GM23338 (cell line): ENCODE data around the gene KCTD8. TPM values are rescaled to one million over a fixed set of nuclear protein-coding genes. Genes with fewer than 3 reads are reported as not detected.

Experiments used
- ATAC-seq: fragments of 200-7000 bp; cut with Tn5 transposase; 3 replicates; pipeline ENCODE4 v1.9.1; 2020
- DNase-seq: peaks from one replicate; pipeline ENCODE4 v3.0.0-alpha.2; 2015; ENCODE audit warnings: low spot score
- H2AFZ ChIP-seq: fragments of 200-600 bp; sonication (generic); 2 replicates; pipeline ENCODE4 v1.8.0; 2016; ENCODE audit warnings: antibody characterized with exemption, mild to moderate bottlenecking, moderate library complexity
- H3F3A ChIP-seq: fragments of 200-600 bp; sonication (generic); replicated peaks from 2 replicates; pipeline ENCODE4 v1.8.0; 2017; ENCODE audit warnings: antibody characterized with exemption, mixed run types, low read depth
- H3K27ac ChIP-seq: fragments of 200-600 bp; sonication (generic); 2 replicates; pipeline ENCODE4 v1.6.1; 2016; ENCODE audit warnings: low read depth
- H3K27me3 ChIP-seq: fragments of 200-600 bp; sonication (generic); 2 replicates; pipeline ENCODE4 v1.8.0; 2016; ENCODE audit warnings: mild to moderate bottlenecking, mixed run types, moderate library complexity; ENCODE audit not compliant: insufficient read depth
- H3K36me3 ChIP-seq: fragments of 200-600 bp; sonication (generic); 2 replicates; pipeline ENCODE4 v1.8.0; 2016; ENCODE audit warnings: mild to moderate bottlenecking; ENCODE audit not compliant: insufficient read depth
- H3K4me1 ChIP-seq: fragments of 200-600 bp; sonication (generic); 2 replicates; pipeline ENCODE4 v1.8.0; 2016; ENCODE audit warnings: mild to moderate bottlenecking, moderate library complexity; ENCODE audit not compliant: insufficient read depth
- H3K4me2 ChIP-seq: fragments of 200-600 bp; sonication (generic); 2 replicates; pipeline ENCODE4 v1.7.1; 2017; ENCODE audit warnings: mixed run types
- H3K4me3 ChIP-seq: fragments of 200-600 bp; sonication (generic); 2 replicates; pipeline ENCODE4 v1.6.1; 2016; ENCODE audit warnings: mixed run types
- H3K79me2 ChIP-seq: fragments of 200-600 bp; sonication (generic); replicated peaks from 2 replicates; pipeline ENCODE4 v1.8.0; 2017; ENCODE audit warnings: mild to moderate bottlenecking; ENCODE audit not compliant: insufficient read depth
- H3K9me2 ChIP-seq: fragments of 200-600 bp; sonication (generic); 2 replicates; pipeline ENCODE4 v1.8.0; 2017; ENCODE audit not compliant: insufficient read depth
- H4K20me1 ChIP-seq: fragments of 200-600 bp; sonication (generic); replicated peaks from 2 replicates; pipeline ENCODE4 v1.8.0; 2017; ENCODE audit warnings: mild to moderate bottlenecking; ENCODE audit not compliant: insufficient read depth
- H3K27ac Mint-ChIP-seq: 2 replicates; pipeline ENCODE4 v1.8.0; 2020; ENCODE audit warnings: inconsistent platforms, mild to moderate bottlenecking, moderate library complexity, mixed read lengths
- H3K27me3 Mint-ChIP-seq: 3 replicates; pipeline ENCODE4 v1.8.0; 2022; ENCODE audit warnings: low read depth, mild to moderate bottlenecking, moderate library complexity, mixed read lengths, inconsistent platforms; ENCODE audit not compliant: insufficient read depth, poor library complexity
- H3K36me3 Mint-ChIP-seq: 3 replicates; pipeline ENCODE4 v1.8.0; 2021; ENCODE audit warnings: low read depth, mild to moderate bottlenecking, inconsistent platforms, moderate library complexity, mixed read lengths
- H3K4me1 Mint-ChIP-seq: 3 replicates; pipeline ENCODE4 v1.8.0; 2020; ENCODE audit warnings: mild to moderate bottlenecking, inconsistent platforms, mixed read lengths
- H3K4me3 Mint-ChIP-seq: 3 replicates; pipeline ENCODE4 v1.8.0; 2021; ENCODE audit warnings: moderate library complexity, mild to moderate bottlenecking, inconsistent platforms, mixed read lengths
- H3K9me3 Mint-ChIP-seq: 3 replicates; pipeline ENCODE4 v1.8.0; 2020; ENCODE audit warnings: moderate library complexity, mild to moderate bottlenecking, inconsistent platforms, mixed read lengths
- CREB1 ChIP-seq: fragments of 250-450 bp; sonication (Bioruptor Pico); IDR thresholded peaks from 2 replicates; pipeline ENCODE4 v1.5.0; 2020; ENCODE audit warnings: low read depth, mild to moderate bottlenecking, moderate library complexity
- EZH2 ChIP-seq: fragments of 200-600 bp; sonication (generic); IDR thresholded peaks from one replicate; pipeline ENCODE4 v1.8.0; 2017; ENCODE audit warnings: antibody characterized with exemption, mild to moderate bottlenecking, low read depth; ENCODE audit not compliant: unreplicated experiment
- EZH2phosphoT487 ChIP-seq: fragments of 200-600 bp; sonication (generic); IDR thresholded peaks from one replicate; pipeline ENCODE4 v1.8.1; 2018; ENCODE audit warnings: antibody characterized with exemption; ENCODE audit not compliant: unreplicated experiment
- JUNB ChIP-seq: IDR thresholded peaks from one replicate; pipeline ENCODE4 v1.6.1; 2016; ENCODE audit warnings: antibody characterized with exemption; ENCODE audit not compliant: unreplicated experiment
- NANOG ChIP-seq: IDR thresholded peaks from 2 replicates; pipeline ENCODE4 v1.6.1; 2016; ENCODE audit warnings: antibody characterized with exemption, borderline replicate concordance
- POLR2AphosphoS5 ChIP-seq: IDR thresholded peaks from 2 replicates; pipeline ENCODE4 v1.6.1; 2016; ENCODE audit warnings: antibody characterized with exemption, low read depth
- STAT1 ChIP-seq: IDR thresholded peaks from one replicate; pipeline ENCODE4 v1.6.1; 2016; ENCODE audit warnings: antibody characterized with exemption; ENCODE audit not compliant: unreplicated experiment
- ZNF114 ChIP-seq: fragments of 250-450 bp; sonication (Bioruptor Pico); IDR thresholded peaks from 2 replicates; pipeline ENCODE4 v1.5.0; 2020; ENCODE audit warnings: mild to moderate bottlenecking, moderate library complexity
- ZNF331 ChIP-seq: fragments of 250-450 bp; sonication (Bioruptor Pico); IDR thresholded peaks from 2 replicates; pipeline ENCODE4 v1.5.0; 2020; ENCODE audit warnings: low read depth, mild to moderate bottlenecking, moderate library complexity
- polyA plus RNA-seq: library from polyadenylated mRNA; unstranded; fragments of >200 nt; fragmentation: Nextera tagmentation; extraction: Ambion mirVana; gene quantifications from 2 replicates; pipeline ENCODE4 v1.2.1, GENCODE V29; 2016
- total RNA-seq: library from RNA; depleted of rRNA; stranded (reverse); fragments of >200 nt; shearing (Covaris generic); gene quantifications from 2 replicates; pipeline ENCODE4 v1.2.3, GENCODE V29; 2014
- TF ChIP-seq, protein P1 (sequence below), 2 experiments: fragments of 200-600 bp in 1 of 2; sonication (generic) in 1 of 2; conservative IDR thresholded peaks; 2 replicates each; pipeline versions ENCODE4 v1.5.1 to v1.6.1; 2016 to 2017; ENCODE audit warnings: antibody characterized with exemption in 2 of 2, low read depth in 2 of 2, mild to moderate bottlenecking in 2 of 2, moderate library complexity in 1 of 2
- TF ChIP-seq, protein P2 (sequence below): fragments of 250-450 bp; sonication (Bioruptor Pico); IDR thresholded peaks from 2 replicates; pipeline ENCODE4 v1.5.0; 2020; ENCODE audit warnings: mild to moderate bottlenecking, moderate library complexity
- TF ChIP-seq, protein P3 (sequence below): IDR thresholded peaks from one replicate; pipeline ENCODE4 v1.6.1; 2018; ENCODE audit warnings: antibody characterized with exemption; ENCODE audit not compliant: unreplicated experiment

Gene KCTD8
- total and polyA plus RNA-seq, 2 experiments from 2014 or later: 2.8 to 5.0 TPM

DNA sequence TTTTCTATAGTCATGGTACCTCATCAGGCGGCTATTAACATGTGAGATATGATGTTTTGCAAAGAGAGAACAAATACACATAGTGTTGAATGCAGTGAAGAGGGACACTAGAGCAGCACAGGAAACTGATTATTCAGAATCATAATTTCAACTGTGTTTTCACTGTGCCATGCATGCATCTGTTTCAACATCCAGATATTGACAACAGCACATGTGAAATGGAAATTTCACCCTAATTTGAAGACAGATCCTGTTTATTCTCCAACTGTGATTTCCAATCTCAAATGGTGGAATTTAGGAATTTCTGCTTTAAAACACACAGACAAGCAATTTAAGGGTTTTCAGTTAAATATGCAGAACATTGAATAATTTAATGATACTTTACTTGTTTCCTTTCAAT lies 288.6 kb downstream of the KCTD8 start:
- Mint-ChIP-seq H3K4me1 (no peaks in the 10 kb centered on the region), H3K27me3 (no peaks in the 10 kb centered on the region)

More for the DNA sequence above, 288.6 kb downstream of the KCTD8 start:
- no peak overlapping the region for H3K27ac ChIP-seq
- Mint-ChIP-seq H3K27ac (no peak overlapping the region), H3K9me3 (no peaks in the 10 kb centered on the region), H3K4me3 (no peak overlapping the region), H3K36me3 (no peaks in the 10 kb centered on the region; the same call in 2 of the 3 replicates)
- H3K4me2 ChIP-seq: no peak overlapping the region
- no peaks in the 10 kb centered on the region for H3K36me3 ChIP-seq
- H3K4me3 ChIP-seq: no peak overlapping the region
- H2AFZ ChIP-seq: no peak overlapping the region
- H3K79me2 ChIP-seq: no peaks in the 10 kb centered on the region
- ATAC-seq (no peak), DNase-seq (no peak)
- no peaks in the 10 kb centered on the region for H3K27me3 ChIP-seq
- H3F3A ChIP-seq: no peaks in the 10 kb centered on the region
- peaks cover 2% of the 10 kb centered on the region; the same call in 1 of the 2 replicates for H3K9me2 ChIP-seq
- no peaks in the 10 kb centered on the region for H3K4me1 ChIP-seq
- H4K20me1 ChIP-seq: no peaks in the 10 kb centered on the region
- TF ChIP-seq NANOG: no peak
- no peak for TF ChIP-seq ZNF114
- no peak for TF ChIP-seq EZH2
- TF ChIP-seq, protein P1, sequence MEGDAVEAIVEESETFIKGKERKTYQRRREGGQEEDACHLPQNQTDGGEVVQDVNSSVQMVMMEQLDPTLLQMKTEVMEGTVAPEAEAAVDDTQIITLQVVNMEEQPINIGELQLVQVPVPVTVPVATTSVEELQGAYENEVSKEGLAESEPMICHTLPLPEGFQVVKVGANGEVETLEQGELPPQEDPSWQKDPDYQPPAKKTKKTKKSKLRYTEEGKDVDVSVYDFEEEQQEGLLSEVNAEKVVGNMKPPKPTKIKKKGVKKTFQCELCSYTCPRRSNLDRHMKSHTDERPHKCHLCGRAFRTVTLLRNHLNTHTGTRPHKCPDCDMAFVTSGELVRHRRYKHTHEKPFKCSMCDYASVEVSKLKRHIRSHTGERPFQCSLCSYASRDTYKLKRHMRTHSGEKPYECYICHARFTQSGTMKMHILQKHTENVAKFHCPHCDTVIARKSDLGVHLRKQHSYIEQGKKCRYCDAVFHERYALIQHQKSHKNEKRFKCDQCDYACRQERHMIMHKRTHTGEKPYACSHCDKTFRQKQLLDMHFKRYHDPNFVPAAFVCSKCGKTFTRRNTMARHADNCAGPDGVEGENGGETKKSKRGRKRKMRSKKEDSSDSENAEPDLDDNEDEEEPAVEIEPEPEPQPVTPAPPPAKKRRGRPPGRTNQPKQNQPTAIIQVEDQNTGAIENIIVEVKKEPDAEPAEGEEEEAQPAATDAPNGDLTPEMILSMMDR (conservative IDR thresholded peaks at IDR 0.05; ENCODE audit: low read depth in 2 of 2): no peak
- no peak for TF ChIP-seq JUNB
- no peak for TF ChIP-seq POLR2AphosphoS5
- no peak for TF ChIP-seq CREB1
- TF ChIP-seq, protein P2, sequence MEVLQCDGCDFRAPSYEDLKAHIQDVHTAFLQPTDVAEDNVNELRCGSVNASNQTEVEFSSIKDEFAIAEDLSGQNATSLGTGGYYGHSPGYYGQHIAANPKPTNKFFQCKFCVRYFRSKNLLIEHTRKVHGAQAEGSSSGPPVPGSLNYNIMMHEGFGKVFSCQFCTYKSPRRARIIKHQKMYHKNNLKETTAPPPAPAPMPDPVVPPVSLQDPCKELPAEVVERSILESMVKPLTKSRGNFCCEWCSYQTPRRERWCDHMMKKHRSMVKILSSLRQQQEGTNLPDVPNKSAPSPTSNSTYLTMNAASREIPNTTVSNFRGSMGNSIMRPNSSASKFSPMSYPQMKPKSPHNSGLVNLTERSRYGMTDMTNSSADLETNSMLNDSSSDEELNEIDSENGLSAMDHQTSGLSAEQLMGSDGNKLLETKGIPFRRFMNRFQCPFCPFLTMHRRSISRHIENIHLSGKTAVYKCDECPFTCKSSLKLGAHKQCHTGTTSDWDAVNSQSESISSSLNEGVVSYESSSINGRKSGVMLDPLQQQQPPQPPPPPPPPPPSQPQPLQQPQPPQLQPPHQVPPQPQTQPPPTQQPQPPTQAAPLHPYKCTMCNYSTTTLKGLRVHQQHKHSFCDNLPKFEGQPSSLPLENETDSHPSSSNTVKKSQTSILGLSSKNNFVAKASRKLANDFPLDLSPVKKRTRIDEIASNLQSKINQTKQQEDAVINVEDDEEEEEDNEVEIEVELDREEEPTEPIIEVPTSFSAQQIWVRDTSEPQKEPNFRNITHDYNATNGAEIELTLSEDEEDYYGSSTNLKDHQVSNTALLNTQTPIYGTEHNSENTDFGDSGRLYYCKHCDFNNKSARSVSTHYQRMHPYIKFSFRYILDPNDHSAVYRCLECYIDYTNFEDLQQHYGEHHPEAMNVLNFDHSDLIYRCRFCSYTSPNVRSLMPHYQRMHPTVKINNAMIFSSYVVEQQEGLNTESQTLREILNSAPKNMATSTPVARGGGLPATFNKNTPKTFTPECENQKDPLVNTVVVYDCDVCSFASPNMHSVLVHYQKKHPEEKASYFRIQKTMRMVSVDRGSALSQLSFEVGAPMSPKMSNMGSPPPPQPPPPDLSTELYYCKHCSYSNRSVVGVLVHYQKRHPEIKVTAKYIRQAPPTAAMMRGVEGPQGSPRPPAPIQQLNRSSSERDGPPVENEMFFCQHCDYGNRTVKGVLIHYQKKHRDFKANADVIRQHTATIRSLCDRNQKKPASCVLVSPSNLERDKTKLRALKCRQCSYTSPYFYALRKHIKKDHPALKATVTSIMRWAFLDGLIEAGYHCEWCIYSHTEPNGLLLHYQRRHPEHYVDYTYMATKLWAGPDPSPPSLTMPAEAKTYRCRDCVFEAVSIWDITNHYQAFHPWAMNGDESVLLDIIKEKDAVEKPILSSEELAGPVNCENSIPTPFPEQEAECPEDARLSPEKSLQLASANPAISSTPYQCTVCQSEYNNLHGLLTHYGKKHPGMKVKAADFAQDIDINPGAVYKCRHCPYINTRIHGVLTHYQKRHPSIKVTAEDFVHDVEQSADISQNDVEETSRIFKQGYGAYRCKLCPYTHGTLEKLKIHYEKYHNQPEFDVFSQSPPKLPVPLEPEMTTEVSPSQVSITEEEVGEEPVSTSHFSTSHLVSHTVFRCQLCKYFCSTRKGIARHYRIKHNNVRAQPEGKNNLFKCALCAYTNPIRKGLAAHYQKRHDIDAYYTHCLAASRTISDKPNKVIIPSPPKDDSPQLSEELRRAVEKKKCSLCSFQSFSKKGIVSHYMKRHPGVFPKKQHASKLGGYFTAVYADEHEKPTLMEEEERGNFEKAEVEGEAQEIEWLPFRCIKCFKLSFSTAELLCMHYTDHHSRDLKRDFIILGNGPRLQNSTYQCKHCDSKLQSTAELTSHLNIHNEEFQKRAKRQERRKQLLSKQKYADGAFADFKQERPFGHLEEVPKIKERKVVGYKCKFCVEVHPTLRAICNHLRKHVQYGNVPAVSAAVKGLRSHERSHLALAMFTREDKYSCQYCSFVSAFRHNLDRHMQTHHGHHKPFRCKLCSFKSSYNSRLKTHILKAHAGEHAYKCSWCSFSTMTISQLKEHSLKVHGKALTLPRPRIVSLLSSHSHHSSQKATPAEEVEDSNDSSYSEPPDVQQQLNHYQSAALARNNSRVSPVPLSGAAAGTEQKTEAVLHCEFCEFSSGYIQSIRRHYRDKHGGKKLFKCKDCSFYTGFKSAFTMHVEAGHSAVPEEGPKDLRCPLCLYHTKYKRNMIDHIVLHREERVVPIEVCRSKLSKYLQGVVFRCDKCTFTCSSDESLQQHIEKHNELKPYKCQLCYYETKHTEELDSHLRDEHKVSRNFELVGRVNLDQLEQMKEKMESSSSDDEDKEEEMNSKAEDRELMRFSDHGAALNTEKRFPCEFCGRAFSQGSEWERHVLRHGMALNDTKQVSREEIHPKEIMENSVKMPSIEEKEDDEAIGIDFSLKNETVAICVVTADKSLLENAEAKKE: no peak
- TF ChIP-seq EZH2phosphoT487: no peak
- no peak for TF ChIP-seq ZNF331 (CRISPR knock-in tag)
- TF ChIP-seq STAT1: no peak
- TF ChIP-seq, protein P3, sequence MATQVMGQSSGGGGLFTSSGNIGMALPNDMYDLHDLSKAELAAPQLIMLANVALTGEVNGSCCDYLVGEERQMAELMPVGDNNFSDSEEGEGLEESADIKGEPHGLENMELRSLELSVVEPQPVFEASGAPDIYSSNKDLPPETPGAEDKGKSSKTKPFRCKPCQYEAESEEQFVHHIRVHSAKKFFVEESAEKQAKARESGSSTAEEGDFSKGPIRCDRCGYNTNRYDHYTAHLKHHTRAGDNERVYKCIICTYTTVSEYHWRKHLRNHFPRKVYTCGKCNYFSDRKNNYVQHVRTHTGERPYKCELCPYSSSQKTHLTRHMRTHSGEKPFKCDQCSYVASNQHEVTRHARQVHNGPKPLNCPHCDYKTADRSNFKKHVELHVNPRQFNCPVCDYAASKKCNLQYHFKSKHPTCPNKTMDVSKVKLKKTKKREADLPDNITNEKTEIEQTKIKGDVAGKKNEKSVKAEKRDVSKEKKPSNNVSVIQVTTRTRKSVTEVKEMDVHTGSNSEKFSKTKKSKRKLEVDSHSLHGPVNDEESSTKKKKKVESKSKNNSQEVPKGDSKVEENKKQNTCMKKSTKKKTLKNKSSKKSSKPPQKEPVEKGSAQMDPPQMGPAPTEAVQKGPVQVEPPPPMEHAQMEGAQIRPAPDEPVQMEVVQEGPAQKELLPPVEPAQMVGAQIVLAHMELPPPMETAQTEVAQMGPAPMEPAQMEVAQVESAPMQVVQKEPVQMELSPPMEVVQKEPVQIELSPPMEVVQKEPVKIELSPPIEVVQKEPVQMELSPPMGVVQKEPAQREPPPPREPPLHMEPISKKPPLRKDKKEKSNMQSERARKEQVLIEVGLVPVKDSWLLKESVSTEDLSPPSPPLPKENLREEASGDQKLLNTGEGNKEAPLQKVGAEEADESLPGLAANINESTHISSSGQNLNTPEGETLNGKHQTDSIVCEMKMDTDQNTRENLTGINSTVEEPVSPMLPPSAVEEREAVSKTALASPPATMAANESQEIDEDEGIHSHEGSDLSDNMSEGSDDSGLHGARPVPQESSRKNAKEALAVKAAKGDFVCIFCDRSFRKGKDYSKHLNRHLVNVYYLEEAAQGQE: no peak
